ENCODE measurements around the gene GNB1L. TPM values are rescaled to one million over a fixed set of nuclear protein-coding genes. Genes with fewer than 3 reads are reported as not detected.
A peak's percentile ranks its signal among the peaks of the same experiment; 100 is the strongest.

Gene GNB1L
- total RNA-seq, 1 donor: 4.0 TPM

- Histone ChIP-seq H3K36me3 (ENCODE audit: insufficient read depth, low read length) (no peaks in the 10 kb centered on the region), H4K20me1 (ENCODE audit: insufficient read depth, low read length) (no peaks in the 10 kb centered on the region), H3K27me3 (ENCODE audit: insufficient read depth, low read length) (no peaks in the 10 kb centered on the region), H3K4me2 (ENCODE audit: insufficient read depth, low read length) (no peak overlapping the region), H3K27ac (ENCODE audit: low read depth, low read length) (no peak overlapping the region), H2AFZ (ENCODE audit: low read length) (no peak overlapping the region), H3K4me3 (ENCODE audit: insufficient read depth, low read length) (no peak overlapping the region), H3K4me1 (ENCODE audit: insufficient read depth, low read length) (no peaks in the 10 kb centered on the region), H3K79me2 (ENCODE audit: insufficient read depth, low read length) (no peaks in the 10 kb centered on the region), H3K9me3 (ENCODE audit: low read depth, low read length) (no peaks in the 10 kb centered on the region)
- peak; percentile 46 for DNase-seq (ENCODE audit: insufficient read length, low spot score, missing footprints)
- no peak for TF ChIP-seq CTCF (IDR thresholded peaks at IDR 0.05; ENCODE audit: extremely low read depth, low read depth, low read length)
Measured at GRCh38 chr22:19825904-19826618, 28.6 kb downstream of the GNB1L start.

DNA sequence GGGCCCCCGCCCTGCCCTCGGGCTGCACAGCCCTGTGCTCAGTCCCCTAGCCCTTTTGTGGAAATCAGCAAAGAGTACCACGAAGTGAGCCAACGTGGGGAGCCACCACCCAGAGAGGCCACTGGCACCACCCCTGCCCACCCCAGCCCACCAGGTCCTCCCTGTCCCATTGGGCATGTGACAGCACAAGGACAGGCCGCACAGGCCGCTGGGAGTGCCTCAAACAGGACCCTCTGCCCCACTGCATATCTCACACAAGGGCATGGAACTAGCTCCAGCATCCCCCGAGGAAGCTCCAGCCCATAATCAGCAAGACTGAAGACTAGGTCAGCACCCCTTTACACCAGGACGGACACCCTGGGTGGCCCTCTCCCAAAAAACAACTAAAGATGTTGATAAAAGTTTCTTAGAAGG lies 29.7 kb downstream of the GNB1L start:
- Histone ChIP-seq H2AFZ (ENCODE audit: low read length) (no peak overlapping the region), H3K27ac (ENCODE audit: low read depth, low read length) (no peak overlapping the region), H3K4me1 (ENCODE audit: insufficient read depth, low read length) (no peaks in the 10 kb centered on the region), H3K4me3 (ENCODE audit: insufficient read depth, low read length) (no peak overlapping the region), H3K27me3 (ENCODE audit: insufficient read depth, low read length) (no peaks in the 10 kb centered on the region), H3K36me3 (ENCODE audit: insufficient read depth, low read length) (no peaks in the 10 kb centered on the region), H3K4me2 (ENCODE audit: insufficient read depth, low read length) (no peak overlapping the region), H3K79me2 (ENCODE audit: insufficient read depth, low read length) (no peaks in the 10 kb centered on the region), H3K9me3 (ENCODE audit: low read depth, low read length) (no peaks in the 10 kb centered on the region), H4K20me1 (ENCODE audit: insufficient read depth, low read length) (no peaks in the 10 kb centered on the region)
- DNase-seq (ENCODE audit: insufficient read length, low spot score, missing footprints): peak; percentile 47
- TF ChIP-seq CTCF (IDR thresholded peaks at IDR 0.05; ENCODE audit: extremely low read depth, low read depth, low read length): no peak

- no peaks in the 10 kb centered on the region for H3K9me3 ChIP-seq (ENCODE audit: low read depth, low read length)
Measured at GRCh38 chr22:19824212-19824925, 30.3 kb downstream of the GNB1L start.

More at GRCh38 chr22:19824212-19824925, 30.3 kb downstream of the GNB1L start:
- no peaks in the 10 kb centered on the region for H4K20me1 ChIP-seq (ENCODE audit: insufficient read depth, low read length)
- no peak overlapping the region for H3K4me3 ChIP-seq (ENCODE audit: insufficient read depth, low read length)
- no peak overlapping the region for H3K4me2 ChIP-seq (ENCODE audit: insufficient read depth, low read length)
- H3K36me3 ChIP-seq (ENCODE audit: insufficient read depth, low read length): no peaks in the 10 kb centered on the region
- H3K4me1 ChIP-seq (ENCODE audit: insufficient read depth, low read length): no peaks in the 10 kb centered on the region
- TF ChIP-seq CTCF (IDR thresholded peaks at IDR 0.05; ENCODE audit: extremely low read depth, low read depth, low read length): no peak
- H2AFZ ChIP-seq (ENCODE audit: low read length): no peak overlapping the region
- H3K27me3 ChIP-seq (ENCODE audit: insufficient read depth, low read length): no peaks in the 10 kb centered on the region
- peak; percentile 60 for DNase-seq (ENCODE audit: insufficient read length, low spot score, missing footprints)
- no peaks in the 10 kb centered on the region for H3K79me2 ChIP-seq (ENCODE audit: insufficient read depth, low read length)
- H3K27ac ChIP-seq (ENCODE audit: low read depth, low read length): no peak overlapping the region
